ENCODE measurements around the gene CDC14A.
"Not testable (repeated sequence)": the region's sequence is repeated elsewhere in the genome, so short reads cannot be mapped to it uniquely, and the experiment has no call there.

Gene CDC14A

DNA sequence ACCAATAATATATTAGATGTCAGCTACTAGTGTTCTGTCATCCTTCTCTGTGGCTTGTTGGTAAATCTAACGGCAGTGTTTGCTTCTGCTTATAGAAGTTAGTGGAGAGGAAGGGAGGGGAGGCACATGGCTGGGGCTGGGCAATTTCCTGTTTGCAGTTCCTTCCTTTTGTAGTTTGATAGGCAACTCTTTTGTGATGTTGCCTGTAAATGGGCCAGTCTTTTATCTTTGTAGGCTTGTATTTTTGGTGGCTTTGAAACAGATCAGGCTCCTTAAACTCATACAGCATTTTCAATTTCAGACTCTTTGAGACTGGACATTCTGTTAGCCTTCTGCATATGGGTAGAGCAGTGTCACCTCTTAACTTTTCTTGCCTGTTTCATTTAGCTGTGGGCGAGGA is 48.1 kb downstream of the CDC14A start:
- Mint-ChIP-seq H3K27me3 (no peaks in the 10 kb centered on the region), H3K27ac (peak overlapping the region; percentile 20 to 94), H3K9me3 (no peaks in the 10 kb centered on the region), H3K4me1 (peaks cover 87% of the 10 kb centered on the region), H3K4me3 (peak overlapping the region; percentile 63 to 74)
- DNase-seq (peak in 1 of 2 donors; percentile 24), ATAC-seq (peak; percentile 74)

DNA sequence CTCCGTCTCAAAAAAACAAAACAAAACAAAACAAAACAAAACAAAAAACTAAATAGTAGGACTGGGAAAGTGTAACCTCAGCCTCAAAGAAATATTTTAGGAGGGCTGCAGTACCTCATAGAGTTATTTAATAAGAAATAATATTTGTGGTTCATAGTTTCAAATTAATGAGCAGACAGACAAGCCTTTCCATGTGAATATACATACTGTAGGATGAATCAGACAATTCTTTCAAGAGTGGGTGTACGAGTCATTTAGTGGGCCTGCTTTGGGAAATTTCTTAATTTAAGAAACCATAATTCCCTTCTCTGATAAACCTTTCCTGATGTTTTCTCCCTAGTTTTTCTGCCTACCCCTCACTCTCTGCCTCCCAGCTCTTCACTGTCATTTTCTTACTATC is 52.5 kb downstream of the CDC14A start:
- Mint-ChIP-seq H3K9me3 (peaks cover 8 to 18% of the 10 kb centered on the region in 2 donors), H3K27me3 (no peaks in the 10 kb centered on the region), H3K4me1 (peaks cover 77% of the 10 kb centered on the region), H3K4me3 (no peak overlapping the region), H3K27ac (peak overlapping the region in 1 of 2 donors; percentile 34)
- DNase-seq: no peak
- no peak for ATAC-seq

GRCh38 chr1:100405902-100406301 is 53.6 kb downstream of the CDC14A start:
- Mint-ChIP-seq H3K27ac (peak overlapping the region in 1 of 2 donors; percentile 31), H3K4me1 (peaks cover 67% of the 10 kb centered on the region), H3K9me3 (peaks cover 8 to 18% of the 10 kb centered on the region in 2 donors)
- DNase-seq, H3K4me3 Mint-ChIP-seq, H3K27me3 Mint-ChIP-seq, ATAC-seq: not testable (repeated sequence)

DNA sequence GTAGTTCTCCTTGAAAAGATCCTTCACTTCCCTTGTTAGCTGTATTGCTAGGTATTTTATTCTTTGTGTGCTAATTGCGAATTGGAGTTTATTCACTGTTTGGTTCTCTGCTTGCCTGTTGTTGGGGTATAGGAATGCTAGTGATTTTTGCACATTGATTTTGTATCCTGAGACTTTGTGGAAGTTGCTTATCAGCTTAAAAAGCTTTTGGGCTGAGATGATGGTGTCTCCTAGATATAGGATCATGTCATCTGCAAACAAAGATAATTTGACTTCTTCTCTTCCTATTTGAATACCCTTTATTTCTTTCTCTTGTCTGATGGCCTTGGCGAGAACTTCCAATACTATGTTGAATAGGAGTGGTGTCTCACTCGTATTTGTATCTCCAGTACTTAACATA is 55.1 kb downstream of the CDC14A start:
- H3K4me1 Mint-ChIP-seq: peaks cover 74% of the 10 kb centered on the region
- H3K27ac Mint-ChIP-seq: peak overlapping the region in 1 of 2 donors; percentile 34
- H3K9me3 Mint-ChIP-seq: peaks cover 8 to 18% of the 10 kb centered on the region in 2 donors
- H3K4me3 Mint-ChIP-seq, ATAC-seq, H3K27me3 Mint-ChIP-seq, DNase-seq: not testable (repeated sequence)

GRCh38 chr1:100411019-100411418 is 58.7 kb downstream of the CDC14A start:
- H3K27ac Mint-ChIP-seq: no peak overlapping the region
- ATAC-seq (no peak), DNase-seq (no peak)
- no peak overlapping the region for H3K4me3 Mint-ChIP-seq
- H3K27me3 Mint-ChIP-seq: no peaks in the 10 kb centered on the region
- peaks cover 8 to 18% of the 10 kb centered on the region in 2 donors for H3K9me3 Mint-ChIP-seq
- H3K4me1 Mint-ChIP-seq: peaks cover 65% of the 10 kb centered on the region

GRCh38 chr1:100411574-100411973 is 59.3 kb downstream of the CDC14A start:
- Mint-ChIP-seq H3K27me3 (no peaks in the 10 kb centered on the region), H3K9me3 (peaks cover 8 to 18% of the 10 kb centered on the region in 2 donors), H3K4me3 (no peak overlapping the region), H3K27ac (no peak overlapping the region), H3K4me1 (peaks cover 65% of the 10 kb centered on the region)
- DNase-seq (no peak), ATAC-seq (no peak)

DNA sequence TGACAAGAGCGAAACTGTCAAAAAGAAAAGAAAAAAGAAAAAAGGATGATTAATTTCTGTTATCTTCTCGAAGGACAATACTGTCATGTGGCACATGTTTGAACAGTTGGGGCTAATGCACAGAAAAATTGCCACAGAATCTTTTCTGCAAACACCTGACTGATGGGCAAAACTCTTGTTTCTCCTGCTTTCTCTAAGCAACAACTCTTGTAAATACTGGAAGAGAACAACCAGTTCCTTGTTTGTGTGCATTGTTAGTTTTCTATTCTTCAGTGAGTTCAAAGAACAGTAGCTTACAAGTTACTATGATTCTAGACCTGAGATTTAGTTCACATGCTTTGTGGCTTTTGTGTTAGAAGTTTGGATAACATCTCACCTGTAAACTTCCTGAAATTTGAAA is 60.7 kb downstream of the CDC14A start:
- Mint-ChIP-seq H3K27me3 (no peaks in the 10 kb centered on the region), H3K4me3 (no peak overlapping the region), H3K4me1 (peaks cover 61% of the 10 kb centered on the region), H3K27ac (no peak overlapping the region), H3K9me3 (peaks cover 12 to 13% of the 10 kb centered on the region in 2 donors)
- no peak for DNase-seq
- ATAC-seq: no peak

DNA sequence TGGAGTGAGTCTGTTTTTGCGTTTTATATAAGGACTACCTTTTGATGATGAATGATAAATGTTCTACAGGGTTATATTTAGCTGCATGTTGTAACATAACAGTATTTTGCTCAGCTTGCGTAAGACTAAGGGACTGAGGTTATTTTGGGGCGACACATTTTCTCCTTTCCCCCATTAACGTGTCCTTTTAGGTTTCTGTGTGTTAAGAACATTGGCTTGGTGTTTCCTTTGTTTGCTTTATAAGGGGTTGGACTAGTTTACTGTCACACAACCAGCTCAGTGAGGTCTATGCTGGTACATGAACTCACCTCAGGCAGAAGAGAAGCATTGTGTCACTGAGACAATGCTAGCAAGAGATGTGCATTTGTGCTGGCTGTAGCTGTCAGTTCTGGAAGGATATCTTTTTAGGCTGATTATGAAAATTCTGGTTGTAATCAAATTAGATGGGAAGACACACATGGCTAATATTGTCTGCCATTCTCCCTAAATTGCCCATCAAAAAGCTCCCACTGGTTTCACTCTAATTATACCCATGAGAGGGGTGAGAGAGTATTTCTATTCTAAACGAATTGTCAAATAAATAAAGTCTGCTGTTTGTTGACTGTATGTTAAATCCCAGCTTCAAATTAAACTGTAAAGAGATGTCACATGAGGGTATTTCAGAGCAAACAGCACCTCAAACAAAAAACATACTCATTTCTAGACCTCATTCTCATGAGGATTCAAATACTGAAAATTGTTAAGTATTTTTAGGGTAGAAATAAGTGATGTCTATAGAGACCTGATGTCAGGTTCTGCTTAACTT is 62.6 kb downstream of the CDC14A start:
- Mint-ChIP-seq H3K27me3 (no peaks in the 10 kb centered on the region), H3K27ac (no peak overlapping the region), H3K4me3 (peak overlapping the region in 1 of 2 donors; percentile 16), H3K9me3 (peaks cover 8 to 12% of the 10 kb centered on the region in 2 donors), H3K4me1 (peaks cover 61% of the 10 kb centered on the region)
- ATAC-seq (peak; percentile 75), DNase-seq (no peak)

GRCh38 chr1:100415498-100415778 is 63.1 kb downstream of the CDC14A start:
- DNase-seq: no peak
- Mint-ChIP-seq H3K4me1 (peaks cover 61% of the 10 kb centered on the region), H3K27me3 (no peaks in the 10 kb centered on the region), H3K9me3 (peaks cover 8 to 12% of the 10 kb centered on the region in 2 donors), H3K27ac (no peak overlapping the region), H3K4me3 (no peak overlapping the region)
- ATAC-seq: no peak

DNA sequence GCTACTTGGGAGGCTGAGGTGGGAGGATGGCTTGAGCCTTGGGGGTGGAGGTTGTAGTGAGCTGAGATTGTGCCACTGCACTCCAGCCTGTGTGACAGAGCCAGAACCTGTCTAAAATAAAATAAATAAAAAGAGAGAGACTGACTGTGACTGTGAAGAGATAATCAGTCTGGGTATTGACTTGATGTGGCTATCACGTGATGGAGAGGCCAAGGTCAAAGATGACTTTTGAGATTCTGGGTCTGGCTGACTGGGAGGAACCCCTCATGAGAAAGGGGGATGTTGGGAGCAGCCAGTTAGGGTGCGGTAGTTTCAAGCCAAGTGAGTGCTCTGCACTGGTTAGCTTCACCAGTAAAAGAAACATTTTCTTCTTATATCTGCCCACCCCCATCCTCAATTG is 66.8 kb downstream of the CDC14A start:
- ATAC-seq (no peak), DNase-seq (no peak)
- Mint-ChIP-seq H3K9me3 (peaks cover 8 to 12% of the 10 kb centered on the region in 2 donors), H3K4me3 (no peak overlapping the region), H3K27ac (no peak overlapping the region), H3K4me1 (peaks cover 53% of the 10 kb centered on the region), H3K27me3 (no peaks in the 10 kb centered on the region)

GRCh38 chr1:100422065-100422464 is 69.8 kb downstream of the CDC14A start:
- Mint-ChIP-seq H3K4me1 (peaks cover 39% of the 10 kb centered on the region), H3K27me3 (no peaks in the 10 kb centered on the region), H3K27ac (no peak overlapping the region), H3K9me3 (peaks cover 8 to 12% of the 10 kb centered on the region in 2 donors), H3K4me3 (no peak overlapping the region)
- no peak for ATAC-seq
- DNase-seq: no peak

GRCh38 chr1:100423832-100424337 is 71.6 kb downstream of the CDC14A start:
- peaks cover 46% of the 10 kb centered on the region for H3K4me1 Mint-ChIP-seq
- DNase-seq (no peak), ATAC-seq (peak; percentile 50)
- H3K9me3 Mint-ChIP-seq: no peaks in the 10 kb centered on the region
- no peaks in the 10 kb centered on the region for H3K27me3 Mint-ChIP-seq
- H3K4me3 Mint-ChIP-seq: no peak overlapping the region
- peak overlapping the region; percentile 13 to 63 for H3K27ac Mint-ChIP-seq

- no peaks in the 10 kb centered on the region for H3K27me3 Mint-ChIP-seq
- H3K4me3 Mint-ChIP-seq: no peak overlapping the region
- H3K9me3 Mint-ChIP-seq: no peaks in the 10 kb centered on the region
- H3K4me1 Mint-ChIP-seq: peaks cover 40% of the 10 kb centered on the region
- H3K27ac Mint-ChIP-seq: no peak overlapping the region
- peak; percentile 85 for ATAC-seq
- DNase-seq: no peak
These were observed 75.9 kb downstream of the CDC14A start for GRCh38 chr1:100428160-100428559.

DNA sequence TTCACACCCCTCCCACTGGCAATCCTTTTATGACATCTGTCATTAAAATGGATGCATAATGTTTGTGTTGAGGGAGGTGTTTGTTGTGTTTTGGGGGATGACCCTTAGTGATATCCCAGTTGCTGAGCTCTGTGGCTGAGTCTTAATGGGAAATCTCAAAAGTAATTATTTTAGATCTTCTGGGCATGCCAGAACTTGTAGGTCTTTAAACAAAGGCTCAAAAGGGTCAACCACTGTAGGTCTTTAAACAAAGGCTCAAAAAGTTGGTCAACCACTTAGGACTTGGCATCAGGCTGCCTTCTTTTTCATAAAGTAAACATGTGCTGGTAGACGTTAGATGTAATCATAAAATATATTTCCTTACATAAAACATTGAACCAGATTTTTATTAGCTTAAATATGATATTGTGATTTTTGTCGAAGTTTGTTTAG is 78.0 kb downstream of the CDC14A start:
- Mint-ChIP-seq H3K4me3 (no peak overlapping the region), H3K27ac (no peak overlapping the region), H3K9me3 (peaks cover 7 to 13% of the 10 kb centered on the region in 2 donors), H3K27me3 (no peaks in the 10 kb centered on the region), H3K4me1 (peaks cover 43% of the 10 kb centered on the region)
- no peak for DNase-seq
- no peak for ATAC-seq

- ATAC-seq: no peak
- Mint-ChIP-seq H3K4me1 (peaks cover 52% of the 10 kb centered on the region), H3K27ac (no peak overlapping the region)
These were observed 79.6 kb downstream of the CDC14A start for GRCh38 chr1:100431954-100432353.

DNA sequence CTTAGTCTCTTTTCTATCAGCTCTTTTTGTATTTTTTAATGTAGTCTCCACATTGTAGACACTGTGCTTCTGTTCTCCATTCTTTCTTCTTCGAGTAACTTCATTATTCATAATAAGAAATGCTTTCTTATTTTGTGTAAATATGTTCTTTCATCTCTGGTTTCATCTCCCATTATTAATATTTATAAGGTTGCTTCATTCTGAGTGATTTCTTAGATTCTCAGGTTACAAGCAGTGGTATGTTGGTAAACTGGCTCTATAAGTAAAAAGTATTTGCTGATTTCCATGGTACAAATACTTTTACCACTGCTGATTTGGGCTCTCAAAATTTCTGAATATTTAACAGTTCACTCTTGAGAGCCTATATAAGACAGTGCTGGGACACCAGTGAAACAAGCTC is 81.3 kb downstream of the CDC14A start:
- peak; percentile 15 for ATAC-seq
- no peak for DNase-seq
- H3K27ac Mint-ChIP-seq: no peak overlapping the region
- peaks cover 7 to 16% of the 10 kb centered on the region in 2 donors for H3K9me3 Mint-ChIP-seq
- H3K4me1 Mint-ChIP-seq: peaks cover 48% of the 10 kb centered on the region
- no peak overlapping the region for H3K4me3 Mint-ChIP-seq
- no peaks in the 10 kb centered on the region for H3K27me3 Mint-ChIP-seq

More at GRCh38 chr1:100431954-100432353, 79.6 kb downstream of the CDC14A start:
- H3K27me3 Mint-ChIP-seq: no peaks in the 10 kb centered on the region
- H3K4me3 Mint-ChIP-seq: no peak overlapping the region
- no peak for DNase-seq
- H3K9me3 Mint-ChIP-seq: peaks cover 7 to 16% of the 10 kb centered on the region in 2 donors
